GM12873 (cell line): ENCODE results near the gene PACRG.

Experiments
- TF ChIP-seq, protein P1 (sequence below): IDR thresholded peaks from 2 replicates; pipeline ENCODE4 v1.5.1; 2012; ENCODE audit warnings: low read depth, mild to moderate bottlenecking, moderate library complexity, low read length, control low read depth; ENCODE audit not compliant: insufficient read depth; ENCODE audit errors: missing control alignments

Gene PACRG

GRCh38 chr6:163017801-163018200 is 290.0 kb downstream of the PACRG start:
- TF ChIP-seq, protein P1, sequence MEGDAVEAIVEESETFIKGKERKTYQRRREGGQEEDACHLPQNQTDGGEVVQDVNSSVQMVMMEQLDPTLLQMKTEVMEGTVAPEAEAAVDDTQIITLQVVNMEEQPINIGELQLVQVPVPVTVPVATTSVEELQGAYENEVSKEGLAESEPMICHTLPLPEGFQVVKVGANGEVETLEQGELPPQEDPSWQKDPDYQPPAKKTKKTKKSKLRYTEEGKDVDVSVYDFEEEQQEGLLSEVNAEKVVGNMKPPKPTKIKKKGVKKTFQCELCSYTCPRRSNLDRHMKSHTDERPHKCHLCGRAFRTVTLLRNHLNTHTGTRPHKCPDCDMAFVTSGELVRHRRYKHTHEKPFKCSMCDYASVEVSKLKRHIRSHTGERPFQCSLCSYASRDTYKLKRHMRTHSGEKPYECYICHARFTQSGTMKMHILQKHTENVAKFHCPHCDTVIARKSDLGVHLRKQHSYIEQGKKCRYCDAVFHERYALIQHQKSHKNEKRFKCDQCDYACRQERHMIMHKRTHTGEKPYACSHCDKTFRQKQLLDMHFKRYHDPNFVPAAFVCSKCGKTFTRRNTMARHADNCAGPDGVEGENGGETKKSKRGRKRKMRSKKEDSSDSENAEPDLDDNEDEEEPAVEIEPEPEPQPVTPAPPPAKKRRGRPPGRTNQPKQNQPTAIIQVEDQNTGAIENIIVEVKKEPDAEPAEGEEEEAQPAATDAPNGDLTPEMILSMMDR = no peak

- TF ChIP-seq, protein P1 = no peak
These were observed 292.2 kb downstream of the PACRG start for GRCh38 chr6:163019926-163020325.

DNA sequence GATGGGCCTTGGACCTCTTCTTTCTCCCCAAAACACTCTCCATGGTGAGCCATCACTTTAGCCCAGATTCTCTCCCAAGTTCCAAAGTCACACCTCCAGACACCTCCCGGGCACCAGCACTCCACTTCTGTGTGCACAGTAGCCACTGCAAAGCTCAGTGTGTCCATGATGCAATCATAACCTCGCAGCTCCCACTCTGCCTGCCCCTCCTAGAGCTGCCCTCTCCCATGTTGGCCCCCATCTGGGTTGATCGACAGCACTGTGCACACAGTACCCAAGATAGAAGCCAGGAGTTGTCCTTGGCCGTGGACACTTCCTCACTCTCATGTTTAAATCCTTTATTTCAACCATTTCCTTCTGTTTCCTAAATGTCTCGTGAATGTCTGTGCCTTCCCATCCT is 293.3 kb downstream of the PACRG start:
- TF ChIP-seq, protein P1 = no peak

GRCh38 chr6:163023700-163024099 is 295.9 kb downstream of the PACRG start:
- TF ChIP-seq, protein P1 = no peak

DNA sequence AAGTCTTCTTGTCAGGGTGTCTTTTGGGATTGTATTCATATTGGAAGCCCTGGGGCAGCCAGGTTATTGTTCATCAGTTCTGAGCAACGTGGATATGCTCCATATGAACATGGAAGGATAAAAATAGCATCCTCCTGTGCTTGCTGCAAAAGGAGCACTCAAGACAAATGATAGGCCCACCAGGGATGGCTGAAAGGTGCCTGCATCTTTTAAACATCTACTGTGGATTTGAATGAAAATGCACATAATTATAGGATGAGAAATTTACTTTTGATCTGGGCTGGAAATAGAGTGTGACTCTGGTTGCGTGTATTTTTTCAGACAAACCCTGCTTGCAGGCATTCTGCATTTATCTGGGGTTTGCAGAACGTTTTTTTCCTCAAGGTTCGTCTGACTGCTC is 299.1 kb downstream of the PACRG start:
- TF ChIP-seq, protein P1 = no peak

- TF ChIP-seq, protein P1 = no peak
These were observed 303.2 kb downstream of the PACRG start for GRCh38 chr6:163030980-163031379.

GRCh38 chr6:163031931-163032330 is 304.2 kb downstream of the PACRG start:
- TF ChIP-seq, protein P1 = no peak

- TF ChIP-seq, protein P1 = no peak
These were observed 308.4 kb downstream of the PACRG start for GRCh38 chr6:163036160-163036645.
